Measurements from ENCODE around the gene TOP1. TPM values are rescaled to one million over a fixed set of nuclear protein-coding genes. Genes with fewer than 3 reads are reported as not detected.
A peak's percentile ranks its signal among the peaks of the same experiment; 100 is the strongest.

Gene TOP1
- total and polyA plus RNA-seq, 4 donors: 39.7 to 62.7 (median 51.7) TPM

DNA sequence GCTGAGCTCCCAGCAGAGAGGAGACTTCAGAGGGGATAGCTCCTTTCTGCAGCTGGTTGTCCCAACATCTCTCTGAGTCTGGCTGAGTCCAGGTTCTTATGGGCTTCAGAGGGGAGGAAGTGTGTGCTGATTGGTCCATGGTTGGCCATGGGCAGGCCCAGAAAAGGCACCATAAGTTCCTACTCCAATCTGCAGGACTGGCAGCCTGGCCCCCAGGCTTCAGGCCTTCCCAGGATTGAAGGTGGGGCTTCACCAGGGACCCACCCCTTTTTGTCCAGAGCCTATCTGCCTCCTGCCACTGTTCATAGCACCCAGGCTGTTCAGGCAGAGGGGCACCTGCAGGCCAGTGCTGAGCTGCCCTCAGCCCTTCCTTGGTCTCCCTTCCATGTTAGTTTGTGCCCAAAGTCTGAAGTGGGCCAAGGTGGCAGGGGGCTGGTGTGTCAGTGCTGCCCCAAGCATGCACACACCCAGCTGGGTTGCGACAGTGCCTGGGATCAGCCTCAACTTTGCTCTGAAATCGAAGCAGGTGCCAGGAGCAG lies 21.6 kb upstream of the TOP1 start:
- Histone ChIP-seq H3K36me3 (ENCODE audit: control insufficient read depth in 4 of 4, insufficient read depth in 4 of 4, low read length in 4 of 4) (no peaks in the 10 kb centered on the region), H3K4me3 (no peak overlapping the region), H3K9ac (ENCODE audit: insufficient read depth in 1 of 2, low read length in 2 of 2) (no peak overlapping the region), H3K4me1 (ENCODE audit: control insufficient read depth in 5 of 5, insufficient read depth in 5 of 5, low read length in 5 of 5) (peaks cover 9 to 39% (median 23%) of the 10 kb centered on the region in 5 donors), H3K27me3 (ENCODE audit: control insufficient read depth in 3 of 3, insufficient read depth in 3 of 3, low read length in 2 of 3) (no peaks in the 10 kb centered on the region), H3K27ac (ENCODE audit: low read depth in 1 of 2, low read length in 1 of 2) (peak overlapping the region in 1 of 2 donors; percentile 7), H3K9me3 (ENCODE audit: control insufficient read depth in 4 of 4, insufficient read depth in 3 of 4, low read length in 3 of 4) (peaks cover 0 to 2% (median 0%) of the 10 kb centered on the region in 4 donors)
- WGBS, 2 donors: 91 to 98% methylated on average over 2 of the region's 2 CpGs
- DNase-seq: no peak
- TF ChIP-seq, protein P1, sequence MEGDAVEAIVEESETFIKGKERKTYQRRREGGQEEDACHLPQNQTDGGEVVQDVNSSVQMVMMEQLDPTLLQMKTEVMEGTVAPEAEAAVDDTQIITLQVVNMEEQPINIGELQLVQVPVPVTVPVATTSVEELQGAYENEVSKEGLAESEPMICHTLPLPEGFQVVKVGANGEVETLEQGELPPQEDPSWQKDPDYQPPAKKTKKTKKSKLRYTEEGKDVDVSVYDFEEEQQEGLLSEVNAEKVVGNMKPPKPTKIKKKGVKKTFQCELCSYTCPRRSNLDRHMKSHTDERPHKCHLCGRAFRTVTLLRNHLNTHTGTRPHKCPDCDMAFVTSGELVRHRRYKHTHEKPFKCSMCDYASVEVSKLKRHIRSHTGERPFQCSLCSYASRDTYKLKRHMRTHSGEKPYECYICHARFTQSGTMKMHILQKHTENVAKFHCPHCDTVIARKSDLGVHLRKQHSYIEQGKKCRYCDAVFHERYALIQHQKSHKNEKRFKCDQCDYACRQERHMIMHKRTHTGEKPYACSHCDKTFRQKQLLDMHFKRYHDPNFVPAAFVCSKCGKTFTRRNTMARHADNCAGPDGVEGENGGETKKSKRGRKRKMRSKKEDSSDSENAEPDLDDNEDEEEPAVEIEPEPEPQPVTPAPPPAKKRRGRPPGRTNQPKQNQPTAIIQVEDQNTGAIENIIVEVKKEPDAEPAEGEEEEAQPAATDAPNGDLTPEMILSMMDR (IDR thresholded peaks at IDR 0.05; ENCODE audit: control extremely low read depth, extremely low read depth): no peak
- no peak for ATAC-seq (ENCODE audit: insufficient read depth, low FRiP score)

DNA sequence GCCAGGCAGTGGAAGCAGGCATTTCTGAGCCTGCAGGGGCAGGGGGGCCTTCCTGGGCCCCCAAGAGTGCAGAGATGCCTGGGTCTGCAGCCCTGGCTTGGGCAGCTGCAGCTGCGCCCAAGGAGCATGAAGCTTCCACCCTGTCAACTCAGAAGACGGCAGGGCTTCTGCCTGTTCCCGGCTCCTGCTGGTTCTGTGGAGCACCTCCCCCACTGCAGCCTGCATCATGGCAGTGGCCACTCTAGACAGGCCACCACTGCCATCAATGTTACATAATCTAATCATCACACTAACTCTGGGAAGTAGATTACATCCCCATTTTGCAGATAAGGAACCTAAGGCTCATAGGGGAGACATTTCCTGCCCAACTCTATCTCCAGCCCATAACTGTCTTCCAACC lies 21.1 kb upstream of the TOP1 start:
- TF ChIP-seq, protein P1 (IDR thresholded peaks at IDR 0.05; ENCODE audit: control extremely low read depth, extremely low read depth): no peak
- DNase-seq (no peak), ATAC-seq (ENCODE audit: insufficient read depth, low FRiP score) (no peak)
- Histone ChIP-seq H3K4me3 (no peak overlapping the region), H3K9ac (ENCODE audit: insufficient read depth in 1 of 2, low read length in 2 of 2) (no peak overlapping the region), H3K36me3 (ENCODE audit: control insufficient read depth in 4 of 4, insufficient read depth in 4 of 4, low read length in 4 of 4) (no peaks in the 10 kb centered on the region), H3K4me1 (ENCODE audit: control insufficient read depth in 5 of 5, insufficient read depth in 5 of 5, low read length in 5 of 5) (peaks cover 9 to 36% (median 28%) of the 10 kb centered on the region in 5 donors), H3K27ac (ENCODE audit: low read depth in 1 of 2, low read length in 1 of 2) (no peak overlapping the region), H3K9me3 (ENCODE audit: control insufficient read depth in 4 of 4, insufficient read depth in 3 of 4, low read length in 3 of 4) (peaks cover 0 to 2% (median 0%) of the 10 kb centered on the region in 4 donors), H3K27me3 (ENCODE audit: control insufficient read depth in 3 of 3, insufficient read depth in 3 of 3, low read length in 2 of 3) (no peaks in the 10 kb centered on the region)
- WGBS, 2 donors: 77 to 92% methylated on average over 3 of the region's 3 CpGs

- no peak overlapping the region for H3K4me3 ChIP-seq
- TF ChIP-seq, protein P1 (IDR thresholded peaks at IDR 0.05; ENCODE audit: control extremely low read depth, extremely low read depth): no peak
- ATAC-seq (ENCODE audit: insufficient read depth, low FRiP score): no peak
- no peaks in the 10 kb centered on the region for H3K27me3 ChIP-seq (ENCODE audit: control insufficient read depth in 3 of 3, insufficient read depth in 3 of 3, low read length in 2 of 3)
- H3K4me1 ChIP-seq (ENCODE audit: control insufficient read depth in 5 of 5, insufficient read depth in 5 of 5, low read length in 5 of 5): peaks cover 3 to 29% (median 21%) of the 10 kb centered on the region in 5 donors
- WGBS, 2 donors: 77 to 91% methylated on average over 3 of the region's 3 CpGs
- H3K36me3 ChIP-seq (ENCODE audit: control insufficient read depth in 4 of 4, insufficient read depth in 4 of 4, low read length in 4 of 4): no peaks in the 10 kb centered on the region
- DNase-seq: no peak
- no peak overlapping the region for H3K27ac ChIP-seq (ENCODE audit: low read depth in 1 of 2, low read length in 1 of 2)
- no peak overlapping the region for H3K9ac ChIP-seq (ENCODE audit: insufficient read depth in 1 of 2, low read length in 2 of 2)
- H3K9me3 ChIP-seq (ENCODE audit: control insufficient read depth in 4 of 4, insufficient read depth in 3 of 4, low read length in 3 of 4): peaks cover 0 to 2% (median 0%) of the 10 kb centered on the region in 4 donors
Measured at GRCh38 chr20:41009946-41010345, 18.7 kb upstream of the TOP1 start.

All from lung (tissue), 12 donors.